ENCODE data around the gene TPSB2. TPM values are rescaled to one million over a fixed set of nuclear protein-coding genes. Genes with fewer than 3 reads are reported as not detected.

The TPSB2 gene
- total RNA-seq, 1 experiment from 2014 or later, result not detected

DNA sequence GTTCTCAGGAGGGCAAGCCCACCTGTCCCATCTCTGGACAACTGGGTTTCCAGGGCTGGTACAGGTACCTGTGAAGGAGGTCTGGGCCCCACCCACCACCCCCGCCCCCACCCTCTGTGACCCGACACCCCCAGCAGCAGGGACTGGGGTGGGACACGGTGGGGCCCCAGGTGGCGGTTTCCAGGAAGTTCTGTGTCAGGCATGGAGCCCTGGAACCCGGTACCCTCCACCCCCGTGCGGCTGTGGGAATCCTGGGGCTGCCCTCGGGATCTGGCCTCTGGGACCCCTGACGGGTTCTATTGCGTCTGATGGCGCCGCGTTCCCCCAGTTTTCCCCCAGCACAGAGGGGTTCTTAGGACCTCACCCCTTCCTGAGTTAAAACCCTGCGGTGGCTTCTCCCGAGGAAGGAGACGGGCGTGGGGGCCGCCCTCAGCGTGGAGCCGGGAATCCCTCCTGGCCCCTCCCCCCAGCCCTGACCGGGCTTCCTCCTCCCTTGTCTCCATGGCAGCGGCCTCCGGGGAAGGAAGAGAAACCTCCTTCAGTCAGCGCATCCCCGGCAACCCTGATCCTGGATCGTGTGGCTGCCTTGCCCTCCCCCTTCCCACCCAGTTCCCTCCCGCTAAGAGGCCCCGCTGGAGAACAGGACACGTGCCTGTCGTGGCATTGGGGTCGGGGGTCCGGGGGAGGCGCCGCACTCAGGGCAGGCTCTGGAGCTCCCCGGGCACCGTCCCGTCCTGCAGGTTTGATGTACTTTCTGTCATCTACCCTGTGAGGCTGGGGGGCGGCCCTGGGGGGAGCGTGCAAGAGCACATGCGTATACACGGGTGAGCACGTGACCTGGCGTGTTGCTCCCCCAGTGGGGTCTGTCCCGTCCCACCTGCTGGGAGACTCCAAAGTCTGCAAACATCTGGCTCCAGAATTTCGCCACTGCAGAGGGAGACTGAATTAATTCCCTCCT, 46.8 kb downstream of the TPSB2 start:
- DNase-seq (ENCODE audit: low read depth), result peak; percentile 77

DNA sequence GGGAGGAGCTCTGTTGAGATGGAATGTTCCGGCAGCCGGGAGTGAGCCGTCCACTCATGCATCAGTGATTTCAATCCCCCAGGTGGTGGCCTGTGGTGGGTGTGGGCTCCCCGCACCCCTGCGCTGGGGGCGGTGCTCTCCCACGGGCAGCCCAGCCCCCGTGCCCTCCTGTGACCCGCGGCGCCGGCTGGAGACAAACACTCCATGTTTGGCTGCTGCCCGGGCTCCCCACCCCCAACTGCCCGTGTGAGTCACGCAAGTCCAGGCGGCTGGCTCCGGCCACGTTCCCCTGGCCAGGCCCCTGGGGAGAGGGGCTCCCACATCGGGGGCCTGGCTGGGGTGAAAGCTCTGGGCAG, 47.7 kb downstream of the TPSB2 start:
- DNase-seq (ENCODE audit: low read depth), result peak; percentile 82

DNA sequence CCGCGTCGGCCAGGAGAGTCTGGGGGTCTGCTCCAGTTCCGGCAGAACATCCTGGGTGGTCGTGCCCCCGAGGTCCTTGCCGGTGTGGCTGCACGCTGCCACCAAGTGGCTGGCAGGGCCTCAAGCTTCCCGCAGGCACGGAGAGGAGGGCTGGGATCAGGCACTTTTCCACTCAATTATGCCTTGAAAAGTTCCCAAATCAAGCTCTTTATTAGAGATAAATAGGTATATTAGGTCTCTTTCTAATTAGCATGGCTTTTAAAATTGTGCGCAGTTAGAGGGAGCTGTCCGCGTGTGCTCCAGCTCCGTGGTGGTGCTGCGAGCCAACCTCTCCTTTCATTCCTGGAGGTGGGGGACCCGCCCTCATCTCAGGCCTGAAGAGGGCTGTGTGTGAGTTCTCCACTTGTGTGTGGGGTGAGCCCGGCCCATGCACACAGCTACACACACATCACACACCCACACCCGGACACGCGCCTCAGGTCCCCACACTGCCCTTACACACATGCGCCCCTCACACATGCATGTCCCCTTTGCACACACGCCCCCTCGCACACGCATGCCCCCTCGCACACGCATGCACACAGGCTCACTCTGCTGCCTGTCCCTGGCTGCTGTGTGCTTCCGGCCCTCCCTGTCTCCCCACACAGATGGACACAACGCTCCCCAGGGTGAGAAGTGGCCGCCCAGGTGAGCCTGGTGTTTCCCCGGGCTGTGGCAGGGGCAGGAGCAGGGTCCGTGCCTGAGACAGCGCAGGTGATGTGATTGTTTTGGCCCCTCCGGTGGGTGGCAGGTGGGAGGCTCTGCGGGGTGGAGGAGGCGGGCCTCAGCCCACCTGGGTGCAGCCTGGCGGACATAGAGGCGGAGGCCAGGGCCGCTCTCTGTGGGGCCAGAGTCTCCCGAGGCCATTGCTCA, 48.3 kb downstream of the TPSB2 start:
- DNase-seq (ENCODE audit: low read depth), result no peak

DNA sequence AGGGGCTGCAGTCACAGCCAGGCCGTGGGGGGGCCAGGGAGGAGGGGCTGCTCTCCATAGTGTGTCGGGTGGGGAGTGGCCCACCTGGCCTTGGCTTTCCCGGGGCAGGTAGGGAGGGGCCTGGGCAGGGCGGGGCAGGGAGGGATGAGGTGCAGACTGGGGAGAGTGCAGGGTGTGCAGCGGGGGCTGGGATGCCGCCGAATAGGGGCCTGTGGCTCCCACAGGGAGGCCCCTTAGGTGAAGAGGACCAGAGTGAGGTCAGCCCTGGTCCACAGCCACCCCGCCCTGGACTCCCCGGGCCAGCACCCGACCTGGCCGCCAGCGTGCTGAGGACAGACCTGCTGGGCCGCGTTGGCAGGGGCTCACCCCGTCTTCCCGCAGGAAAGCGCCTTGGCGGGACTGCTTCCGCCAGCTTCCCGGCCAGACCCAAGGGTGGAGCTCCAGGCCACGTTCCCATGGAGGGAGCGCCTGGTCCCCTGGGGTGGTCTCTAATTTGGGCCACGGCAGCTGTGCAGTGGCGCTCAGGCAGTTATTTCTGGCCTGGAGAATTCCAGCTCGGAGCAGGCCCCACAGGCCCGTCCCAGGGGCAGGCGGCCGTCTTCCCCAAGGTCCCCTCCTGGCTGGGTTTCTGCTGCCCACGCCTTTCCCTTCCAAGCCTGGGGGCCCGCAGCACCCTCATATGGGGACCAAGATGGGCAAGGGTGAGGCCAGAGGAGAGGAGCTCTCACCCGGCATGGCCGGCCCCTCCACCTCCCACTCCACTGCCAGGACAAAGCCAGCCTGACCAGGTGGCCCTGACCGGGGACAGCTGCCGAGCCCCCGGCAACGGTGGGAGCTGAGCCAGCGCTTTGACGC, 49.2 kb downstream of the TPSB2 start:
- no peak for DNase-seq (ENCODE audit: low read depth)

Other genes with a start within 250 kb of the TPSB2 start
- gene SOX8, start 248.4 kb downstream of the TPSB2 start, total RNA-seq (2014; rRNA removed; shearing (Covaris generic)), result not detected in 2 replicates
- gene SSTR5, start 157.4 kb downstream of the TPSB2 start, total RNA-seq (2014; rRNA removed; shearing (Covaris generic)), result not detected in 2 replicates
- not detected in 2 replicates for gene C1QTNF8, start 133.9 kb downstream of the TPSB2 start, total RNA-seq (2014; rRNA removed; shearing (Covaris generic))
- 0.02 TPM in 1 of 2 replicates, not detected in the other for gene CACNA1H, start 77.1 kb downstream of the TPSB2 start, total RNA-seq (2014; rRNA removed; shearing (Covaris generic))
- gene TPSG1, start 4.9 kb downstream of the TPSB2 start, total RNA-seq (2014; rRNA removed; shearing (Covaris generic)), result not detected in 2 replicates
- gene TPSAB1, start 10.5 kb upstream of the TPSB2 start, total RNA-seq (2014; rRNA removed; shearing (Covaris generic)), result not detected in 2 replicates
- gene TPSD1, start 25.9 kb upstream of the TPSB2 start, total RNA-seq (2014; rRNA removed; shearing (Covaris generic)), result not detected in 2 replicates
- gene UBE2I, start 79.5 kb upstream of the TPSB2 start, total RNA-seq (2014; rRNA removed; shearing (Covaris generic)), result 85.7 and 87.6 TPM in 2 replicates
- 0.34 TPM in 1 of 2 replicates, not detected in the other for gene BAIAP3, start 103.5 kb upstream of the TPSB2 start, total RNA-seq (2014; rRNA removed; shearing (Covaris generic))
- 54.2 and 101 TPM in 2 replicates for gene TSR3, start 121.7 kb upstream of the TPSB2 start, total RNA-seq (2014; rRNA removed; shearing (Covaris generic))
- 43.8 and 50.1 TPM in 2 replicates for gene GNPTG, start 121.7 kb upstream of the TPSB2 start, total RNA-seq (2014; rRNA removed; shearing (Covaris generic))
- gene UNKL, start 184.5 kb upstream of the TPSB2 start, total RNA-seq (2014; rRNA removed; shearing (Covaris generic)), result 6.5 and 13.0 TPM in 2 replicates
- gene UQCC4, start 190.6 kb upstream of the TPSB2 start, total RNA-seq (2014; rRNA removed; shearing (Covaris generic)), result 21.8 and 23.4 TPM in 2 replicates
- gene PERCC1, start 200.9 kb upstream of the TPSB2 start, total RNA-seq (2014; rRNA removed; shearing (Covaris generic)), result not detected in 2 replicates
- 0.05 TPM in 1 of 2 replicates, not detected in the other for gene CCDC154, start 214.4 kb upstream of the TPSB2 start, total RNA-seq (2014; rRNA removed; shearing (Covaris generic))
- gene CLCN7, start 244.8 kb upstream of the TPSB2 start, total RNA-seq (2014; rRNA removed; shearing (Covaris generic)), result 44.0 and 84.0 TPM in 2 replicates

All from M059J (cell line).